HepG2 (cell line): Measurements from ENCODE around the gene NELFCD. TPM values are rescaled to one million over a fixed set of nuclear protein-coding genes. Genes with fewer than 3 reads are reported as not detected.
A peak's percentile ranks its signal among the peaks of the same experiment; 100 is the strongest.

Experiments
- ATAD3A ChIP-seq: sonication (generic); formaldehyde crosslinking; IDR thresholded peaks from 2 replicates; pipeline ENCODE4 v1.4.0; 2020; ENCODE audit warnings: missing genetic modification reagents
- CERS6 ChIP-seq: sonication (generic); formaldehyde crosslinking; IDR thresholded peaks from 2 replicates; pipeline ENCODE4 v1.5.0; 2020; ENCODE audit warnings: missing genetic modification reagents
- CSRNP2 ChIP-seq: sonication (generic); formaldehyde crosslinking; conservative IDR thresholded peaks from 2 replicates; pipeline ENCODE4 v1.8.0; 2022; ENCODE audit warnings: low read depth, missing genetic modification reagents
- GATAD1 ChIP-seq: IDR thresholded peaks from 2 replicates; pipeline ENCODE4 v1.6.1; 2016; ENCODE audit warnings: missing genetic modification reagents, missing compliant biosample characterization
- HNF4G ChIP-seq, 2 experiments: sonication (generic) in 1 of 2; formaldehyde crosslinking in 1 of 2; IDR thresholded peaks; 2 replicates each; pipeline versions ENCODE4 v1.4.0 to v1.6.1; 2011 to 2020; ENCODE audit warnings: borderline replicate concordance in 2 of 2, low read depth in 2 of 2, mild to moderate bottlenecking in 2 of 2, low read length in 1 of 2, missing genetic modification reagents in 1 of 2, moderate library complexity in 1 of 2
- KDM6A ChIP-seq: IDR thresholded peaks from 2 replicates; pipeline ENCODE4 v1.6.1; 2016; ENCODE audit warnings: low read depth
- MXD4 ChIP-seq: IDR thresholded peaks from 2 replicates; pipeline ENCODE4 v1.6.1; 2016; ENCODE audit warnings: mild to moderate bottlenecking, missing biosample characterization, missing genetic modification reagents
- MYC ChIP-seq: sonication (generic); formaldehyde crosslinking; IDR thresholded peaks from 2 replicates; pipeline ENCODE4 v1.9.0; 2021; ENCODE audit warnings: missing genetic modification reagents, borderline replicate concordance
- PHF5A ChIP-seq: IDR thresholded peaks from one replicate; pipeline ENCODE4 v1.6.1; 2018; ENCODE audit warnings: low read depth, missing genetic modification reagents; ENCODE audit not compliant: unreplicated experiment
- YEATS2 ChIP-seq: sonication (generic); formaldehyde crosslinking; IDR thresholded peaks from 2 replicates; pipeline ENCODE4 v1.4.0; 2020; ENCODE audit warnings: missing genetic modification reagents, borderline replicate concordance
- ZFYVE20 ChIP-seq: sonication (generic); formaldehyde crosslinking; IDR thresholded peaks from 2 replicates; pipeline ENCODE4 v1.8.0; 2023; ENCODE audit warnings: low read depth, mild to moderate bottlenecking, moderate library complexity, missing genetic modification reagents, borderline replicate concordance
- ZNF30 ChIP-seq: sonication (generic); formaldehyde crosslinking; IDR thresholded peaks from 2 replicates; pipeline ENCODE4 v1.5.0; 2020; ENCODE audit warnings: mild to moderate bottlenecking, missing genetic modification reagents
- ZNF557 ChIP-seq: sonication (generic); formaldehyde crosslinking; IDR thresholded peaks from 2 replicates; pipeline ENCODE4 v1.4.0; 2020; ENCODE audit warnings: missing genetic modification reagents
- ZNF747 ChIP-seq: sonication (generic); formaldehyde crosslinking; IDR thresholded peaks from 2 replicates; pipeline ENCODE4 v1.8.1; 2023; ENCODE audit warnings: missing genetic modification reagents, mild to moderate bottlenecking, borderline replicate concordance
- polyA plus RNA-seq, 8 experiments: library from polyadenylated mRNA; depleted of rRNA in 3 of 8; stranded (reverse) in 7 of 8; unstranded in 1 of 8; fragments of >200 nt; fragmentation: Illumina TruSeq in 4 of 8; extraction: Trizol in 4 of 8; gene quantifications; 2 replicates each; pipeline versions ENCODE4 v1.2.1 to v1.2.3, GENCODE V29; 2011 to 2016; ENCODE audit warnings: low read depth in 4 of 8, missing spikeins in 1 of 8, mixed read lengths in 1 of 8; ENCODE audit not compliant: insufficient read depth in 1 of 8
- total RNA-seq, 5 experiments: library from RNA; depleted of rRNA; stranded (reverse); fragments of >200 nt; fragmentation: Illumina TruSeq; extraction: Trizol; gene quantifications; 2 replicates each; pipeline ENCODE4 v1.2.3, GENCODE V29; 2016; ENCODE audit warnings: low read depth in 1 of 5
- TF ChIP-seq, protein P1 (sequence below): IDR thresholded peaks from 2 replicates; pipeline ENCODE4 v1.6.1; 2016; ENCODE audit warnings: low read depth, missing genetic modification reagents, missing compliant biosample characterization
- TF ChIP-seq, protein P2 (sequence below): sonication (generic); formaldehyde crosslinking; IDR thresholded peaks from 2 replicates; pipeline ENCODE4 v1.4.0; 2020; ENCODE audit warnings: mild to moderate bottlenecking, missing genetic modification reagents, borderline replicate concordance

Gene NELFCD
- total and polyA plus RNA-seq, 2 of the 13 experiments (the other 11 are each of a cell fraction or from before 2014, with no cell fraction given), result 159 to 203 TPM

- TF ChIP-seq, protein P1, sequence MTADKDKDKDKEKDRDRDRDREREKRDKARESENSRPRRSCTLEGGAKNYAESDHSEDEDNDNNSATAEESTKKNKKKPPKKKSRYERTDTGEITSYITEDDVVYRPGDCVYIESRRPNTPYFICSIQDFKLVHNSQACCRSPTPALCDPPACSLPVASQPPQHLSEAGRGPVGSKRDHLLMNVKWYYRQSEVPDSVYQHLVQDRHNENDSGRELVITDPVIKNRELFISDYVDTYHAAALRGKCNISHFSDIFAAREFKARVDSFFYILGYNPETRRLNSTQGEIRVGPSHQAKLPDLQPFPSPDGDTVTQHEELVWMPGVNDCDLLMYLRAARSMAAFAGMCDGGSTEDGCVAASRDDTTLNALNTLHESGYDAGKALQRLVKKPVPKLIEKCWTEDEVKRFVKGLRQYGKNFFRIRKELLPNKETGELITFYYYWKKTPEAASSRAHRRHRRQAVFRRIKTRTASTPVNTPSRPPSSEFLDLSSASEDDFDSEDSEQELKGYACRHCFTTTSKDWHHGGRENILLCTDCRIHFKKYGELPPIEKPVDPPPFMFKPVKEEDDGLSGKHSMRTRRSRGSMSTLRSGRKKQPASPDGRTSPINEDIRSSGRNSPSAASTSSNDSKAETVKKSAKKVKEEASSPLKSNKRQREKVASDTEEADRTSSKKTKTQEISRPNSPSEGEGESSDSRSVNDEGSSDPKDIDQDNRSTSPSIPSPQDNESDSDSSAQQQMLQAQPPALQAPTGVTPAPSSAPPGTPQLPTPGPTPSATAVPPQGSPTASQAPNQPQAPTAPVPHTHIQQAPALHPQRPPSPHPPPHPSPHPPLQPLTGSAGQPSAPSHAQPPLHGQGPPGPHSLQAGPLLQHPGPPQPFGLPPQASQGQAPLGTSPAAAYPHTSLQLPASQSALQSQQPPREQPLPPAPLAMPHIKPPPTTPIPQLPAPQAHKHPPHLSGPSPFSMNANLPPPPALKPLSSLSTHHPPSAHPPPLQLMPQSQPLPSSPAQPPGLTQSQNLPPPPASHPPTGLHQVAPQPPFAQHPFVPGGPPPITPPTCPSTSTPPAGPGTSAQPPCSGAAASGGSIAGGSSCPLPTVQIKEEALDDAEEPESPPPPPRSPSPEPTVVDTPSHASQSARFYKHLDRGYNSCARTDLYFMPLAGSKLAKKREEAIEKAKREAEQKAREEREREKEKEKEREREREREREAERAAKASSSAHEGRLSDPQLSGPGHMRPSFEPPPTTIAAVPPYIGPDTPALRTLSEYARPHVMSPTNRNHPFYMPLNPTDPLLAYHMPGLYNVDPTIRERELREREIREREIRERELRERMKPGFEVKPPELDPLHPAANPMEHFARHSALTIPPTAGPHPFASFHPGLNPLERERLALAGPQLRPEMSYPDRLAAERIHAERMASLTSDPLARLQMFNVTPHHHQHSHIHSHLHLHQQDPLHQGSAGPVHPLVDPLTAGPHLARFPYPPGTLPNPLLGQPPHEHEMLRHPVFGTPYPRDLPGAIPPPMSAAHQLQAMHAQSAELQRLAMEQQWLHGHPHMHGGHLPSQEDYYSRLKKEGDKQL, result peak; percentile 96
- TF ChIP-seq GATAD1 (peak; percentile 36; the same call in 1 of the 2 replicates), MYC (CRISPR knock-in tag) (peak; percentile 88; the same call in 1 of the 2 replicates), ZFYVE20 (no peak), CERS6 (CRISPR knock-in tag) (no peak), MXD4 (CRISPR knock-in tag) (peak; percentile 60; the same call in 1 of the 2 replicates), PHF5A (no peak), ZNF557 (CRISPR knock-in tag) (peak; percentile 73), YEATS2 (CRISPR knock-in tag) (0 out of 2 replicates have a peak, but pooled peaks have one; percentile 24), ZNF30 (CRISPR knock-in tag) (no peak; the same call in 1 of the 2 replicates), CSRNP2 (CRISPR knock-in tag) (no peak), KDM6A (CRISPR knock-in tag) (peak; percentile 87), ZNF747 (CRISPR knock-in tag) (peak; percentile 68; the same call in 1 of the 2 replicates), ATAD3A (CRISPR knock-in tag) (no peak), HNF4G (IDR thresholded peaks at IDR 0.05; ENCODE audit: borderline replicate concordance, low read depth, low read length) (peak; percentile 68), HNF4G (CRISPR knock-in tag; IDR thresholded peaks at IDR 0.05; ENCODE audit: borderline replicate concordance, low read depth) (no peak; the same call in 1 of the 2 replicates)
- TF ChIP-seq, protein P2, sequence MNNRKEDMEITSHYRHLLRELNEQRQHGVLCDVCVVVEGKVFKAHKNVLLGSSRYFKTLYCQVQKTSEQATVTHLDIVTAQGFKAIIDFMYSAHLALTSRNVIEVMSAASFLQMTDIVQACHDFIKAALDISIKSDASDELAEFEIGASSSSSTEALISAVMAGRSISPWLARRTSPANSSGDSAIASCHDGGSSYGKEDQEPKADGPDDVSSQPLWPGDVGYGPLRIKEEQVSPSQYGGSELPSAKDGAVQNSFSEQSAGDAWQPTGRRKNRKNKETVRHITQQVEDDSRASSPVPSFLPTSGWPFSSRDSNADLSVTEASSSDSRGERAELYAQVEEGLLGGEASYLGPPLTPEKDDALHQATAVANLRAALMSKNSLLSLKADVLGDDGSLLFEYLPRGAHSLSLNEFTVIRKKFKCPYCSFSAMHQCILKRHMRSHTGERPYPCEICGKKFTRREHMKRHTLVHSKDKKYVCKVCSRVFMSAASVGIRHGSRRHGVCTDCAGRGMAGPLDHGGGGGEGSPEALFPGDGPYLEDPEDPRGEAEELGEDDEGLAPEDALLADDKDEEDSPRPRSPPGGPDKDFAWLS, result no peak
Observed at GRCh38 chr20:59015812-59016711, 35.0 kb downstream of the NELFCD start (continued).
